ENCODE measurements around the gene MAN1C1. TPM values are rescaled to one million over a fixed set of nuclear protein-coding genes. Genes with fewer than 3 reads are reported as not detected.
"Not testable (repeated sequence)": the region's sequence is repeated elsewhere in the genome, so short reads cannot be mapped to it uniquely, and the experiment has no call there.

MAN1C1 gene
- total RNA-seq, 1 experiment from 2014 or later = 0.63 TPM

GRCh38 chr1:25657883-25658760 lies 41.5 kb downstream of the MAN1C1 start:
- DNase-seq (ENCODE audit: low read depth) = no peak

- no peak for DNase-seq (ENCODE audit: low read depth)
These were observed 42.3 kb downstream of the MAN1C1 start for GRCh38 chr1:25658791-25659431.

GRCh38 chr1:25661043-25661815 lies 44.6 kb downstream of the MAN1C1 start:
- DNase-seq (ENCODE audit: low read depth) = no peak

GRCh38 chr1:25662061-25662460 lies 45.5 kb downstream of the MAN1C1 start:
- DNase-seq (ENCODE audit: low read depth) = no peak

GRCh38 chr1:25662959-25663358 lies 46.4 kb downstream of the MAN1C1 start:
- not testable (repeated sequence) for DNase-seq (ENCODE audit: low read depth)

GRCh38 chr1:25664357-25665199 lies 48.0 kb downstream of the MAN1C1 start:
- DNase-seq (ENCODE audit: low read depth) = no peak

GRCh38 chr1:25666460-25666859 lies 49.9 kb downstream of the MAN1C1 start:
- no peak for DNase-seq (ENCODE audit: low read depth)

- no peak for DNase-seq (ENCODE audit: low read depth)
These were observed 52.5 kb downstream of the MAN1C1 start for GRCh38 chr1:25668931-25669573.

- no peak for DNase-seq (ENCODE audit: low read depth)
These were observed 53.4 kb downstream of the MAN1C1 start for GRCh38 chr1:25669781-25670567.

- DNase-seq (ENCODE audit: low read depth) = no peak
These were observed 55.3 kb downstream of the MAN1C1 start for GRCh38 chr1:25671929-25672328.

- peak; percentile 67 for DNase-seq (ENCODE audit: low read depth)
These were observed 56.3 kb downstream of the MAN1C1 start for GRCh38 chr1:25672763-25673409.

- no peak for DNase-seq (ENCODE audit: low read depth)
These were observed 56.9 kb downstream of the MAN1C1 start for GRCh38 chr1:25673456-25673855.

GRCh38 chr1:25673962-25674806 lies 57.6 kb downstream of the MAN1C1 start:
- no peak for DNase-seq (ENCODE audit: low read depth)

- DNase-seq (ENCODE audit: low read depth) = no peak
These were observed 58.2 kb downstream of the MAN1C1 start for GRCh38 chr1:25674807-25675084.

GRCh38 chr1:25675729-25676476 lies 59.3 kb downstream of the MAN1C1 start:
- DNase-seq (ENCODE audit: low read depth) = peak; percentile 61

GRCh38 chr1:25676488-25676887 lies 59.9 kb downstream of the MAN1C1 start:
- DNase-seq (ENCODE audit: low read depth) = peak; percentile 87

- DNase-seq (ENCODE audit: low read depth) = no peak
These were observed 60.7 kb downstream of the MAN1C1 start for GRCh38 chr1:25677193-25677773.

- no peak for DNase-seq (ENCODE audit: low read depth)
These were observed 62.6 kb downstream of the MAN1C1 start for GRCh38 chr1:25679171-25679570.
